Activated CD8-positive, alpha-beta T cell treated with anti-CD3 and anti-CD28 coated beads, Interleukin-2, amount 10 ng/mL, durations not matched to agents 7 days and 5 days (primary cell): ENCODE measurements around the gene DENND4B. TPM values are rescaled to one million over a fixed set of nuclear protein-coding genes. Genes with fewer than 3 reads are reported as not detected.
"Not testable (repeated sequence)": the region's sequence is repeated elsewhere in the genome, so short reads cannot be mapped to it uniquely, and the experiment has no call there.

Source experiments
- ATAC-seq: fragments of 150-1000 bp; cut with Tn5 transposase; one replicate; pipeline ENCODE4 v1.10.0; 2021; ENCODE audit warnings: moderate library complexity
- CTCF ChIA-PET: fragments of 350-600 bp; sonication (Branson Sonifier 250); formaldehyde crosslinking; loops from one replicate; lab custom pipeline; 2021; ENCODE audit warnings: antibody characterized with exemption; lab: Charles Lee
- POLR2A ChIA-PET: fragments of 350-600 bp; sonication (Branson Sonifier 250); formaldehyde crosslinking; loops from one replicate; lab custom pipeline; 2021; ENCODE audit warnings: antibody characterized with exemption; lab: Charles Lee
- DNase-seq: peaks from one replicate; pipeline ENCODE4 v3.0.0-alpha.2; 2020
- H3K27ac Mint-ChIP-seq: one replicate; pipeline ENCODE4 v1.8.0; 2021; ENCODE audit warnings: mild to moderate bottlenecking, mixed read lengths
- H3K27me3 Mint-ChIP-seq: one replicate; pipeline ENCODE4 v1.8.0; 2021; ENCODE audit warnings: low read depth, mixed read lengths
- H3K36me3 Mint-ChIP-seq: one replicate; pipeline ENCODE4 v1.8.0; 2021; ENCODE audit warnings: low read depth, mixed read lengths
- H3K4me1 Mint-ChIP-seq: one replicate; pipeline ENCODE4 v1.8.0; 2021; ENCODE audit warnings: low read depth, mixed read lengths
- H3K4me3 Mint-ChIP-seq: one replicate; pipeline ENCODE4 v1.8.0; 2021; ENCODE audit warnings: mild to moderate bottlenecking, mixed read lengths
- H3K9me3 Mint-ChIP-seq: one replicate; pipeline ENCODE4 v1.8.0; 2022; ENCODE audit warnings: mixed read lengths; ENCODE audit not compliant: insufficient read depth
- total RNA-seq, 2 experiments: library from RNA; stranded (reverse); gene quantifications; one replicate each; pipeline ENCODE4 v1.2.3, GENCODE V29; 2021

The DENND4B gene
- total RNA-seq, 2 experiments from 2014 or later, result 140 to 143 TPM

DNA sequence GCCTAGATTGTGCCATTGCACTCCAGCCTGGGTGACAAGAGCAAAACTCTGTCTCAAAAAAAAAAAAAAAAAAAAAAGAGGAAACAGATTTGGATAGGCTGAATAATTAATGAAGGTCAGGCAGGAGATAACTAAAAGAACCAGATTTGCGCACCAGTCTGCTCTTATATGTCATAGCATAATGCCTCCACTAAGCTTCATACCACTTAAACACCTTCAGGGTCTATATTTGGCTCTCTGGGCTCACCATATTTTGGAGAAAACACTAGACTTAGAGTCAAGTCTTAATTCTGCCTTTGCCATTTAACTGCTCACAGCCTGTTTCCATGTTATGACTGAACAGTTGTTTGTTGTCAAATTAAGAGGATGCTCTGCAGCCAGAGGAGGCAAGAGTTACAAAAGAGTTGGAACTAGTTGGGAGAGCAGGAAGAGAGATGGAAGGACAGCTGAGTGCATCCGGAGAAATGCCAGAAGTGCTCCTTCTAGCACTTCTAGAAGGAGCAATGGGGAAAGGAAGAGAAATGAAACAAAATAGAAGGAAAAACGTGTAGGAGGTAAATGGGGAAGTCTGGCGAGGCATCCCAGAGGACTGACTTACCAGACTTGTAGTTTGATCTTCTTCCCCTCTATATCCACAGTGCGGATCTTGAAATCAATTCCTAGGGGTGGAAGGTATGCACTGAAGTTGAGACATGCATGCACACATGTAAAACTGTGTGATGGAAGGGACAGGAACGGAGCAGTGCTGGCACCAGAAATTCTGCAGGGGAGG is 37.8 kb upstream of the DENND4B start:
- DNase-seq (no peak), ATAC-seq (no peak)
- ChIA-PET CTCF (interaction anchor here (2.9 to 5.7 kb wide), 3 partner anchors 19 to 187 kb away, joined by 32 to 109 read pairs (median 50); partner anchors contain the start of genes CREB3L4 and SLC39A1), POLR2A (interaction anchor here (0.7 to 2.9 kb wide), 4 partner anchors 17 to 194 kb away, joined by 3 to 21 read pairs (median 6); partner anchors contain the start of gene CREB3L4)
- H3K4me3 Mint-ChIP-seq, result no peak overlapping the region
- no peaks in the 10 kb centered on the region for H3K36me3 Mint-ChIP-seq
- H3K27ac Mint-ChIP-seq, result no peak overlapping the region
- no peaks in the 10 kb centered on the region for H3K27me3 Mint-ChIP-seq
- no peaks in the 10 kb centered on the region for H3K9me3 Mint-ChIP-seq
- H3K4me1 Mint-ChIP-seq, result peaks cover 32% of the 10 kb centered on the region

DNA sequence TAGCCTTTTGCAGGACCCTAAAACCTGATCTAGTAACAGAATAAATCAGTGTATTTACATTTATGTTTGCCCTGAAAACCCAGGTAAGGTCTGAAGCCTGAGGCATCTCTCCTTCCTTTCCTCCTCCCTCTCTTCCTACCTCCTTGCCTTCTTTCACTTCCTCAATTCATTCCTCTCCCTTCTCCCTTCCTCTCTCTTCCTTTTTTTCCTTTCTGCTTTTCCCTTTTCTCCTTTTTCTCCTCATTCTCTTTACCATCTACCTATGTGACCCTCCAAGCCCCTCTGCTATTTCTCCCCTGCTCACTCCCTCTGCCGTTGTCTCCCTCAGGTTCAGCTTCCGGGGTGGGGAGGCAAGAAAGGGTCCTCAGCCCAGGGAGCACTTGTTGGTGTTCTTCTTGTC is 35.2 kb upstream of the DENND4B start:
- not testable (repeated sequence) for H3K4me3 Mint-ChIP-seq, H3K36me3 Mint-ChIP-seq, DNase-seq, H3K9me3 Mint-ChIP-seq, ATAC-seq, H3K27ac Mint-ChIP-seq, H3K27me3 Mint-ChIP-seq
- peaks cover 38% of the 10 kb centered on the region for H3K4me1 Mint-ChIP-seq
- POLR2A ChIA-PET, result interaction anchor here (0.8 kb wide), 1 partner anchor 14 kb away, joined by 4 read pairs; the partner anchor contains the start of gene CREB3L4
- CTCF ChIA-PET, result interaction anchor here (0.6 to 1.2 kb wide), 2 partner anchors 10 to 26 kb away, joined by 3 to 5 read pairs; no protein-coding TSS in a partner anchor

DNA sequence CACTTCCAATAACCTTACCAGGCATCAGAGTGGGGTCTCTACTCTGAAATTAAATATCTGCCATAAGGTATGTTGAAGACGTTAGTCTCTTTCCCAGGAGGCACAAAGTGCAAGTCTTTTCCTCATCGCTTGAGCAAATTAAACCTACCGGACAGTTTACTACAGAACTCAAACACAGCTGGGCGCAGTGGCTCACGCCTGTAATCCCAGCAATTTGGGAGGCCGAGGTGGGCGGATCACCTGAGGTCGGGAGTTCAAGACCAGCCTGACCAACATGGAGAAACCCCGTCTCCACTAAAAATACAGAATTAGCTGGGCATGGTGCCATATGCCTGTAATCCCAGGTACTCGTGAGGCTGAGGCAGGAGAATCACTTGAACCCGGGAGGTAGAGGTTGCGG is 32.6 kb upstream of the DENND4B start:
- CTCF ChIA-PET, result interaction anchor here (1.0 to 5.6 kb wide), 5 partner anchors 7 to 302 kb away, joined by 3 to 74 read pairs (median 10); partner anchors contain the start of genes CREB3L4, CRTC2 and RAB13
- DNase-seq, result not testable (repeated sequence)

DNA sequence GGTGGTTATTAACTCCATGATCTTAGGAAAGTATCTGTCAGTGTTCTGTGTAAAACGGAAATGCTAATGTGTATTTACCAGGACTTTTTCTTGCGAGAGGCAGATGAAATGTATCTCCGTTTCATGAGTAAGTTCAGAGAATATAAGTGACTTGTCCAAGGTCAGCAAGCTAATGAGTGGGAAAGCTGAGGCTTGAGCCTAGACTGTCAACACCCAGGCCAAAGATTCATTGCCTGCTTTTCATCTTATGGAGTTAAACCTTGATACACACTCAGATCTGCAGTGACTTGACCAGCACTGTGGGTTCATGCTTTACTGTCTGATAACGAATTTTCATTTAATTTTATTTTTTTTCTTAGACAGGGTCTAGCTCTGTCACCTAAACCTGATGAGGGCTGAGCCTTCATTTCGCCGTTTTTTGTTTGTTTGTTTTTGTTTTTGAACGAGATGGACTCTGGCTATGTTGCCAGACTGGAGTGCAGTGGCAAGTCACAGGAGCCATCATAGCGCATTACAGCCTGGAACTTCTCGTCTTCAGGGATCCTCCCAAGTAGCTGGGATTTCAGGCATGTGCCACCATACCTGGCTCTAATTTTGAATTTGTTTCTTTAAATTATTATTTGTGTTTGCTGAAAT is 31.9 kb upstream of the DENND4B start:
- no peak for ATAC-seq
- POLR2A ChIA-PET, result interaction anchor here (0.9 to 5.0 kb wide), 12 partner anchors 8 to 183 kb away, joined by 3 to 62 read pairs (median 5); partner anchors contain the start of genes CREB3L4, CRTC2, DENND4B and GATAD2B
- Mint-ChIP-seq H3K27me3 (no peaks in the 10 kb centered on the region), H3K9me3 (no peaks in the 10 kb centered on the region), H3K36me3 (peaks cover 35% of the 10 kb centered on the region), H3K27ac (peak overlapping the region; percentile 89), H3K4me3 (peak overlapping the region; percentile 97), H3K4me1 (peaks cover 40% of the 10 kb centered on the region)
- no peak for DNase-seq
- CTCF ChIA-PET, result interaction anchor here (0.8 to 5.6 kb wide), 10 partner anchors 8 to 301 kb away, joined by 3 to 74 read pairs (median 8); partner anchors contain the start of genes CREB3L4, CRTC2, DENND4B and RAB13

More for the DNA sequence above, 32.6 kb upstream of the DENND4B start:
- POLR2A ChIA-PET, result interaction anchor here (1.0 to 5.0 kb wide), 5 partner anchors 12 to 34 kb away, joined by 3 to 62 read pairs (median 26); partner anchors contain the start of genes CREB3L4, DENND4B and RPS27
- H3K4me3 Mint-ChIP-seq, ATAC-seq, H3K27ac Mint-ChIP-seq, H3K27me3 Mint-ChIP-seq, H3K9me3 Mint-ChIP-seq: not testable (repeated sequence)
- peaks cover 38% of the 10 kb centered on the region for H3K4me1 Mint-ChIP-seq
- H3K36me3 Mint-ChIP-seq, result peaks cover 28% of the 10 kb centered on the region

DNA sequence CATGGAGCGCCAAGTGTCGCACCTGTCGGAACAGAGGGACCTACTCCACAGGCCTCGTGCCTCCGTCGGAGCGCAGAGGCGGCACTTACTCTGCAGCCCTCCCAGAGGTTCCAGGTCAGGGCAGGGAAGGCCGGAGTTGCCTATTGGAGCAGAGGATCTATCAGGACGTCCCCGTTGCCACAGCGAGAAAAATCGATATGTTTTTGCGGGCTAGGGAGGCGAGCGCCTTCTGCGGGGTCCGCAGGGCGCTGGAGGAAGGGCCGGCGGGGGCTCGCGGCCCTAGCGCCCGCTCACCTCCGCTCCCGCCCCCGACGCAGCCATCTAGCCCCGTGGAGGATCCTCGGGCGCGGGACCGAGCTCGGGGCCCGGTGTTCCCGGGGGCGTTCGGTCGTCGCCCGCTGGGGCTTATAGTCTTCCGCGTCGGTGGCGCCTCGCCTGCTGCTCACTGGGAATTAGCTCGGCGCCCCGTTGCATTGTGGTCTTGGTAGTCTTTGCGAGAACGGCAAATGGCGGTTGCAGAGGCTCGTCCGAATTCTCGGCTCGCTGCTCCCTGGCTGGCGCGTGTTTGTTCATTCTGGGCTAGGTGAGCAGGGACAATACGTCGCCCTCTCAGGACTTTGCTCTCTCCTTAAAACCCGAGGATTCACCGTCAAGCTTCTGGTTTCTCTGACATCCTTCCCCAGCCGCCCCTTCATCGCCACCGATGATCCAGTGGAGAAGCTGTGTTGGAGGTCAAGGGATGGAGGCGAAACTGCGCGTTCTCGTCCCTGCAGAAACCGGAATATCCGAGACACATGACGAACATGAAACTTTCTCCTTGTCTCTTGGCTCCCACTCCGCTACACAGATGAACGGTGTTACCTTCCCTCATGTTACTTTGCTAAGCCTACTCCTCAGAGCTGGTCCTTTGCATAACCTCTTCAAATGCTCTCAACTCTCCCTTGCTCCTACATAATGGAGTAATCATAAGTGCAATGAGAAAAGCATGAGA is 31.0 kb upstream of the DENND4B start, which contains the start of gene JTB:
JTB (minus strand) TSS at position 425 of the 991 bp plus-strand sequence; CDS start at position 3, 422 bp downstream.
- Mint-ChIP-seq H3K4me3 (peak within 1 kb of the TSS; percentile 97), H3K4me1 (peaks cover 48% of the 10 kb centered on the region), H3K36me3 (peaks cover 44% of the 10 kb centered on the region), H3K27ac (peak within 1 kb of the TSS; percentile 93), H3K27me3 (no peaks in the 10 kb centered on the region), H3K9me3 (no peaks in the 10 kb centered on the region)
- CTCF ChIA-PET, result interaction anchor here (0.8 to 5.6 kb wide), 11 partner anchors 9 to 357 kb away, joined by 3 to 74 read pairs (median 5); partner anchors contain the start of genes CREB3L4, CRTC2, DENND4B and RAB13
- peak; percentile 91 for DNase-seq
- ATAC-seq, result peak; percentile 96
- POLR2A ChIA-PET, result interaction anchor here (0.6 to 5.0 kb wide), 18 partner anchors 9 to 1632 kb away, joined by 3 to 62 read pairs (median 3); partner anchors contain the start of genes CREB3L4, CRTC2, DENND4B and GATAD2B

DNA sequence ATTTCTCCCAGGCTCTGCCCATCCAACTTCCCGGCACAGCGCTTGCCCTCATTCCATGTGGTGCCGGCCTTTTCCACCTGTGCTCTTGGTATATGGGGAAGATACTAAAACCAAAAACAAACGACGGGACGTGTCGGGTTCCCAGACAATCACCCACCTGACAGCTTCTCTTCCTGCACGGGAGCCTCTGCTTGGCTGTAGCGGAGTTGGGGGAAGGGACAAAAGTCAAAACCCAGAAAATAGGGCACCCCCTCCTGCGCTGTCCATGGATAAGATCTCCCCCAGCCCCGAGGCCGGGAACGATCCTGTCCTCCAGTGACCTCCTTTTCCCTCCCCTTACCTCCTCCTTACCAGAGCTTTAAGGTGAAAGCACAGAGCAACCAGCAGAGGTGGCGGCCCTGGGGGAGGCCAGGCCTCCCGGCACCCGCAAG is 30.3 kb upstream of the DENND4B start:
- H3K27me3 Mint-ChIP-seq, result no peaks in the 10 kb centered on the region
- H3K4me3 Mint-ChIP-seq, result peak overlapping the region; percentile 97
- no peaks in the 10 kb centered on the region for H3K9me3 Mint-ChIP-seq
- ATAC-seq, result no peak
- CTCF ChIA-PET, result interaction anchor here (1.0 to 5.6 kb wide), 8 partner anchors 10 to 358 kb away, joined by 3 to 74 read pairs (median 11); partner anchors contain the start of genes CREB3L4, CRTC2, DENND4B and RAB13
- DNase-seq, result no peak
- peaks cover 50% of the 10 kb centered on the region for H3K36me3 Mint-ChIP-seq
- POLR2A ChIA-PET, result interaction anchor here (0.9 to 5.0 kb wide), 14 partner anchors 10 to 305 kb away, joined by 3 to 62 read pairs (median 6); partner anchors contain the start of genes CREB3L4, CRTC2, DENND4B and RAB13
- peak overlapping the region; percentile 93 for H3K27ac Mint-ChIP-seq
- H3K4me1 Mint-ChIP-seq, result peaks cover 55% of the 10 kb centered on the region

DNA sequence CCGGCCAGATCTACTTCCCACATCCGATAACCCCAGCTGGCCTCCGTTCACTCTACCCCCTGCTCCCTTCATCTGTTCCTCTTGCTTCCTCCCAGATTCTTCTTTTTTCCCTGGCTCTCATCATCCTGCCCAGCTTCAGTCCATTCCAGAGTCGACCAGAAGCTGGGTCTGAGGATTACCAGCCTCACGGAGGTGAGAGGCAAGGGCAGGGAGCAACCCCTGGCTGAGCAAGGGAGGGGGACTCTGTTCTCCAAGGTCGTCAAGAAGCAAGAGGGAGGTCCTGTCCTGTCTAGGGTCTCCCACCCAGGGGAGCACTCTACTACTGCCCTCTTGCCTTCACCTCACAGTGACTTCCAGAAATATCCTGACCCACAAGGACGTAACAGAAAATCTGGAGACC is 27.0 kb upstream of the DENND4B start:
- Mint-ChIP-seq H3K36me3 (peaks cover 50% of the 10 kb centered on the region), H3K4me3 (no peak overlapping the region), H3K27ac (no peak overlapping the region), H3K4me1 (peaks cover 59% of the 10 kb centered on the region), H3K27me3 (no peaks in the 10 kb centered on the region), H3K9me3 (no peaks in the 10 kb centered on the region)
- DNase-seq (no peak), ATAC-seq (no peak)
- CTCF ChIA-PET, result interaction anchor here (5.6 kb wide), 1 partner anchor 13 kb away, joined by 74 read pairs; the partner anchor contains the start of gene RAB13
- POLR2A ChIA-PET, result interaction anchor here (1.8 kb wide), 1 partner anchor 10 kb away, joined by 4 read pairs; the partner anchor contains the start of gene SLC39A1

DNA sequence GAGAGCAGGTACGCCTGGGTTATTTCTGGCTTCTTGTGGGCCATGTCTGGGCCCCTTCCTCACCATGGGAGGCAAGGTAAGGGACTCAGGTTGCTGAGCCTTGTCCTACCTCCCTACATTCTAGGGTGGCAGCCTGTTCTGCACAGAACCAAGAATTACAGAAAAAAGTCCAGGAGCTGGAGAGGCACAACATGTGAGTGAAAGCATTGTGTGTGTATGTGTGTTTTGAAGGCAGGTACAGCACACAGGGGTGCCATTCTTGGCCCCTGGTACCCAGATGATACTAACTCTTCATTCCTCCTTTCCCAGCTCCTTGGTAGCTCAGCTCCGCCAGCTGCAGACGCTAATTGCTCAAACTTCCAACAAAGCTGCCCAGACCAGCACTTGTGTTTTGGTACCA is 26.6 kb upstream of the DENND4B start:
- no peak for ATAC-seq
- Mint-ChIP-seq H3K4me1 (peaks cover 57% of the 10 kb centered on the region), H3K36me3 (peaks cover 50% of the 10 kb centered on the region), H3K27ac (no peak overlapping the region), H3K27me3 (no peaks in the 10 kb centered on the region), H3K4me3 (no peak overlapping the region), H3K9me3 (no peaks in the 10 kb centered on the region)
- ChIA-PET CTCF (no interaction called here), POLR2A (interaction anchor here (1.3 to 1.8 kb wide), 2 partner anchors 10 to 18 kb away, joined by 4 to 6 read pairs; partner anchors contain the start of genes RPS27 and SLC39A1)
- DNase-seq, result no peak

DNA sequence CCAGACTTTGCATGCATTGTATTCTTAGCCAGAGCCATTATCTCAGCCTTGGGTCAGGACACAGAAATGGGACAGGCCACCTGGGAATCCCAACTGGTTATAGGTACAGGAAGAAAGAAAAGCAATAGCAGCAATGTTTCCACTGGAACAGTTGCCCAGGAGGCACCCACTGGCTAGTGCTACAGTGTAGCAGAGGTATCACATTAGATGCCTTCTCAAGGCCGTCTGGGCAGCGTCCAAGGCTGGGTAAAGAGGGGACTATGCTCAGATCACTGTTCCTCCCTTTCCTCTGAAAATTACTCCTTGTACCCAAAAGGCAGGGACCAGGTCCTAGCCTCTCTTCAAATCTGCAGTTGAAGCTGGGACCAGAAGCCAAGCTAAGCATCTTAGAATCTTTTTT is 23.8 kb upstream of the DENND4B start:
- Mint-ChIP-seq H3K4me3 (no peak overlapping the region), H3K9me3 (no peaks in the 10 kb centered on the region), H3K27me3 (no peaks in the 10 kb centered on the region), H3K36me3 (peaks cover 36% of the 10 kb centered on the region), H3K4me1 (peaks cover 60% of the 10 kb centered on the region), H3K27ac (no peak overlapping the region)
- ATAC-seq, result no peak
- POLR2A ChIA-PET, result interaction anchor here (1.0 kb wide), 2 partner anchors 16 to 20 kb away, joined by 3 read pairs; partner anchors contain the start of genes RAB13 and RPS27
- no peak for DNase-seq
- CTCF ChIA-PET, result interaction anchor here (1.6 kb wide), 1 partner anchor 17 kb away, joined by 5 read pairs; no protein-coding TSS in a partner anchor

DNA sequence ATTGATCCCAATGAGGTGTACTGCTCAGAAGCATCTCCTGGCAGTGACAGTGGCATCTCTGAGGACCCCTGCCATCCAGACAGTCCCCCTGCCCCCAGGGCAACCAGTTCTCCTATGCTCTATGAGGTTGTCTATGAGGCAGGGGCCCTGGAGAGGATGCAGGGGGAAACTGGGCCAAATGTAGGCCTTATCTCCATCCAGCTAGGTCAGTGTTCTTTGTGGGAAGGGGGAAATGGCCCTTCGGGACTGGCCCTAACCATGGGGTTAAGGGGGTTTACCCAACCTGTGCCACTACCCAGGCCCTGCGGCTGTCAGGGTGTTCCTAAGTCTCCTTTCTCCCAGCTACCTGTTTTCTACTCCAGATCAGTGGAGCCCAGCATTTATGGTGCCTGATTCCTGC is 22.5 kb upstream of the DENND4B start:
- Mint-ChIP-seq H3K9me3 (no peaks in the 10 kb centered on the region), H3K4me1 (peaks cover 57% of the 10 kb centered on the region), H3K27me3 (no peaks in the 10 kb centered on the region), H3K27ac (no peak overlapping the region), H3K36me3 (peaks cover 24% of the 10 kb centered on the region), H3K4me3 (no peak overlapping the region)
- ChIA-PET CTCF (interaction anchor here (0.8 to 7.4 kb wide), 5 partner anchors 8 to 147 kb away, joined by 3 to 109 read pairs (median 30); partner anchors contain the start of genes CRTC2, JTB and RAB13), POLR2A (interaction anchor here (1.2 to 4.1 kb wide), 3 partner anchors 12 to 22 kb away, joined by 3 to 34 read pairs (median 24); partner anchors contain the start of genes CRTC2, DENND4B and RPS27)
- no peak for ATAC-seq
- no peak for DNase-seq
